Subcutaneous abdominal adipose tissue (tissue), 5 donors: Measurements from ENCODE around the gene CIAO2B.
A peak's percentile ranks its signal among the peaks of the same experiment; 100 is the strongest.

Source experiments
- H3K27ac ChIP-seq: one replicate; pipeline ENCODE4 v1.7.0; 2013; ENCODE audit warnings: low read depth, mild to moderate bottlenecking, inconsistent platforms, low read length, moderate library complexity
- H3K27me3 ChIP-seq, 5 donors: one replicate each; pipeline ENCODE4 v1.7.0; 2013; ENCODE audit warnings: low read length in 5 of 5, inconsistent platforms in 1 of 5; ENCODE audit not compliant: control insufficient read depth in 5 of 5, insufficient read depth in 4 of 5
- H3K36me3 ChIP-seq, 5 donors: one replicate each; pipeline ENCODE4 v1.7.0; 2013; ENCODE audit warnings: low read length in 5 of 5; ENCODE audit not compliant: control insufficient read depth in 5 of 5, insufficient read depth in 5 of 5
- H3K4me1 ChIP-seq, 5 donors: one replicate each; pipeline ENCODE4 v1.7.0; 2013; ENCODE audit warnings: low read length in 5 of 5, mild to moderate bottlenecking in 3 of 5, moderate library complexity in 1 of 5; ENCODE audit not compliant: control insufficient read depth in 5 of 5, insufficient read depth in 5 of 5
- H3K4me3 ChIP-seq, 5 donors: one replicate each; pipeline ENCODE4 v1.7.0; 2013; ENCODE audit warnings: low read length in 5 of 5, low read depth in 1 of 5
- H3K9ac ChIP-seq, 5 donors: one replicate each; pipeline ENCODE4 v1.7.0; 2013; ENCODE audit warnings: low read length in 5 of 5, mild to moderate bottlenecking in 4 of 5, moderate library complexity in 3 of 5
- H3K9me3 ChIP-seq, 5 donors: one replicate each; pipeline ENCODE4 v1.7.0; 2013; ENCODE audit warnings: low read length in 5 of 5; ENCODE audit not compliant: control insufficient read depth in 5 of 5
- donor health status: healthy.
- donor health status: healthy.
- donor health status: healthy.
- donor health status: healthy.
- donor health status: healthy.

CIAO2B gene

DNA sequence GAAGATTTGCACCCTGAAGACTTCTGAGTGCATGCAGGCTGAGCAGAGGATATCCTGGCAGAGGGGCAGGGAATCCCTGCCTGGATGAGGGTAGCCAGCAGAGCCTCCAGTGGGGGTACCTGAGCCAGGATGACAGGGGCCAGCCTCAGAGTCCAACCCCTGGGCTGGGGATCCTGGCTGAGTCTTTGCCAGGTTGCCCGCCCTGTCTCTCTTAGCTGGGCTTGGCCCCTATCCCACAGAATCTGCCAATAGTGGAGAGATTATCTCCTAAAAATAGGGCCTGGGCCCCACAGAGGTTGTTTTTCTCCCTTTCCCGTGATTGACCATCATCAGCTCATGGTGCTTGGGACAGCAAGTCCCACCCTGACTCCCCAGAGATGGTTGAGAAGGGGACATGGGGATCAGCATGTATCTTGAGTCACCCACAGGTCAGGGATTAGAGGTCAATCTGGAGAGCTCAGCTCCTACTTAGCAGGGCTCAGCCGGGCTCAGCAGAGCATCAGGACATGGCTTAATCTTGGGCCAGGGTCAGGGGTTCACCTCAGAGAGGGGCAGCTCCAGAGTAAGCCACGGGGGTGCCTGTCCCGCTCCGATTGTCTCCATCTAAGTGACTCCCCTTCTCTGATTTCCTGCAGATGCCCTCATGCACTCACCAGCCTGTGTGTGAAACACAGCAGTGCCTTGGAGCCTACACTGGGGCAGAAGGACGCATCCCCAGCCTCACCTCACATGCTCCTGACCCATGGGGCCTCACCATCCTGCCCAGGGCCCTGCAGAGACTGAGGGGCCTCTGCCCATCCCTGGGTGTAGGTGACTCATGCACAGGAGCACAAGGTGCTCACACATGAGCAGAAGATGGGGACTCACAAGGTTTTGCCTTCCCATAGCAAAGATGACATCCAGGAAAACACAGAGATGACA is 27.0 kb downstream of the CIAO2B start:
- Histone ChIP-seq H3K9me3 (no peaks in the 10 kb centered on the region), H3K4me3 (no peak overlapping the region), H3K27me3 (peaks cover 0 to 11% (median 4%) of the 10 kb centered on the region in 5 donors), H3K27ac (no peak overlapping the region), H3K9ac (no peak overlapping the region), H3K4me1 (peaks cover 0 to 1% (median 0%) of the 10 kb centered on the region in 5 donors), H3K36me3 (no peaks in the 10 kb centered on the region)

DNA sequence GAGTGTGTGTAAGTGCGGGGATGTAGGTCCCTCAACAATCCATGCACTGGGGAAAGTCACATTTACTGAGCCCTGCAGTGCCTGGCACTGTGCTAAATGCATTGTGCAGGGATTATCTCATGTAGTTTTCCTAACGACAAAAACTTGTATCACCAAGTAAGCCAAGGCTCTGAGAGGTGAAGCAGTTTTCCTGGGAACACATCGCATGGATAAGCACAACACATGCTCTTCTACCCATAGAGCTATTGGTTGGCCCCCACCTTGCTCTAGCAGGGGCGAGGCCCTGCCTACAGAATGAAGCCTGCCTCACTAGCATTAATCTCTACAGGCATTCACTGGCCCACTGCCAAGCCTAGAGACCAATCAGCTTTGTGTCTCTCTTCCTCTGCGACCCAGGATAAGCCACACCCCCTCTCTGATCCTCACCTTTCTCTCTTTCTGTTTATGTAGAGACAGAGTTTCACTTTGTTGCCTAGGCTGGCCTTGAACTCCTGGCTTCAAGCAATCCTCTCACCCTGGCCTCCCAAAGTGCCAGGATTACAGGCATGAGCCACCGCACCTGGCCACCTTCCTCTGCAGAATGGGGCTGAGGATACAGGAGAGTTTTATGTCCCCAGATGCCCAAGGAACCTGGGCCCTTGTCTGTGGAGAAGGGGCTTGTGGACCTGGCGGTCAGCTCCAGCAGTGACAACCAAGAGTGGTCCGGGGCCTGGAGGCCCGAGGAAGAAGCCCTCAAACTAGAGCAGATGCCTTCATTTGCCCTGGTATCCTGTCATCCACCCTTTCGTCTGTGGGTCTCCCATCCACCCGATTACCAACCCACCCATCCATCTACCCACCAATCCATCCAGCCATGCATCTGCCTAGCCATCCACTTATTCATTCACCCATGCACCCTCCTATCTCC is 28.3 kb downstream of the CIAO2B start:
- no peak overlapping the region for H3K9ac ChIP-seq
- H3K27ac ChIP-seq, result no peak overlapping the region
- H3K27me3 ChIP-seq, result peaks cover 0 to 10% (median 4%) of the 10 kb centered on the region in 5 donors
- H3K9me3 ChIP-seq, result no peaks in the 10 kb centered on the region
- H3K4me1 ChIP-seq, result peaks cover 0 to 6% (median 1%) of the 10 kb centered on the region in 5 donors
- H3K4me3 ChIP-seq, result no peak overlapping the region
- no peaks in the 10 kb centered on the region for H3K36me3 ChIP-seq

DNA sequence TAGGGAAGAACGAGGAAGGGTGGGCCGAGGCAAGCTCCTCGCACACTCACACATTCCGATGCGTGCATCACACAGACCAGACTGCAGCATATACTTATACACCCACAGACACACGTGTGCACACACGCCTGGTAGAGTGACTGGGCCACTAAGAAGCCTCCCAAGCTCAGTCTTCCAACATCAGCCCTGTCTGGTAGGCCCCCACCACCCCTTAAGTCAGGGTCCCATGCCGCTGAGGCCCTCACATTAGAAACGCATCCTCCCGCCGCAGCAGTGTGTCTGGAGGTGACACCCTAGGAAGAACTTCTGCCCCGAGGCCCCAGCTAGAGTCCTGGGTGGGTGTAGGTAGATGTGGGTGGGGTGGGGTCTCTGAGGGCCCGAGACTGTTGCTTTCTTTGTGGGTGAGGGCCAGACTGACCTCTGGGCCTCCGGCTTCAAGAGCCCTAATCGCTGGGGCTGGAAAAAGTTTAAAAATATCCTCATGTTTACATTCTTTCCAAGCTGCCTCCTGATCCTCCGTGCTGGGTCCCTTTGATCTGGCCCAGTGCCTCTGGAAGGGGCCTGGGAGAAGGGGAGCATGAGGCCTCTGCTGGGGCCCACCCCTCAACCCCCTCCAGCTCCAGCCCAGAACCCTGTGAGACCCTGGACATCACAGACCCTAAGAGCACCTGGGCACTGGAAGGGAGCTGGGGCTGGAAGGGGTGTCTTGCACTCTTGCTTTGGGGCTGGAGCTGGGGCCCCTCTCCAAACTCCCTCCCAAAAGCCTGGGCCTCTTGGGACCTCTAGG is 29.2 kb downstream of the CIAO2B start:
- Histone ChIP-seq H3K9ac (no peak overlapping the region), H3K36me3 (no peaks in the 10 kb centered on the region), H3K27ac (no peak overlapping the region), H3K4me1 (peaks cover 1 to 14% (median 4%) of the 10 kb centered on the region in 5 donors), H3K27me3 (peaks cover 0 to 5% (median 2%) of the 10 kb centered on the region in 5 donors), H3K4me3 (no peak overlapping the region), H3K9me3 (no peaks in the 10 kb centered on the region)

DNA sequence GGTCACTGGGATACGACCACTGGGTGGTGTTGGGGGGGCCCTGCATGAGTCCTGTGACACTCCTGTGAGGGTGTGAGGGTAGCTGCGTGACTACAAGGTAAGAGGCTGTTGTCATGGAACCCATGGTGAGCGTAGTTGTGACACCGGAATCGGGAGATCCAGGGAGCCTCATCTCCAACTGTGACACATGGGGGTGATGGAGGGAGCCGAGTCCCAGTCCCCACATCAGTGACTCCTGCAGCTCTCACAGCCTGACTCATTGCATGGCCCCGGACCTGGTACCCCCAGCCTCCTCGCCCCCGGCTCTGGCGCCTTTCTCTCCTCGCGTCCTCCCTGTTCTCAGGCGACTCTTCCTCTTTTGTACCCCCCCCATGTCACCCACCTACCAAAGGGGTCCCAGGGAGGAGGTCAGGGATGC is 29.8 kb downstream of the CIAO2B start:
- no peak overlapping the region for H3K4me3 ChIP-seq
- no peaks in the 10 kb centered on the region for H3K36me3 ChIP-seq
- no peak overlapping the region for H3K27ac ChIP-seq
- no peaks in the 10 kb centered on the region for H3K9me3 ChIP-seq
- no peak overlapping the region for H3K9ac ChIP-seq
- peaks cover 0 to 20% (median 11%) of the 10 kb centered on the region in 5 donors for H3K4me1 ChIP-seq
- H3K27me3 ChIP-seq, result peaks cover 0 to 2% (median 0%) of the 10 kb centered on the region in 5 donors

DNA sequence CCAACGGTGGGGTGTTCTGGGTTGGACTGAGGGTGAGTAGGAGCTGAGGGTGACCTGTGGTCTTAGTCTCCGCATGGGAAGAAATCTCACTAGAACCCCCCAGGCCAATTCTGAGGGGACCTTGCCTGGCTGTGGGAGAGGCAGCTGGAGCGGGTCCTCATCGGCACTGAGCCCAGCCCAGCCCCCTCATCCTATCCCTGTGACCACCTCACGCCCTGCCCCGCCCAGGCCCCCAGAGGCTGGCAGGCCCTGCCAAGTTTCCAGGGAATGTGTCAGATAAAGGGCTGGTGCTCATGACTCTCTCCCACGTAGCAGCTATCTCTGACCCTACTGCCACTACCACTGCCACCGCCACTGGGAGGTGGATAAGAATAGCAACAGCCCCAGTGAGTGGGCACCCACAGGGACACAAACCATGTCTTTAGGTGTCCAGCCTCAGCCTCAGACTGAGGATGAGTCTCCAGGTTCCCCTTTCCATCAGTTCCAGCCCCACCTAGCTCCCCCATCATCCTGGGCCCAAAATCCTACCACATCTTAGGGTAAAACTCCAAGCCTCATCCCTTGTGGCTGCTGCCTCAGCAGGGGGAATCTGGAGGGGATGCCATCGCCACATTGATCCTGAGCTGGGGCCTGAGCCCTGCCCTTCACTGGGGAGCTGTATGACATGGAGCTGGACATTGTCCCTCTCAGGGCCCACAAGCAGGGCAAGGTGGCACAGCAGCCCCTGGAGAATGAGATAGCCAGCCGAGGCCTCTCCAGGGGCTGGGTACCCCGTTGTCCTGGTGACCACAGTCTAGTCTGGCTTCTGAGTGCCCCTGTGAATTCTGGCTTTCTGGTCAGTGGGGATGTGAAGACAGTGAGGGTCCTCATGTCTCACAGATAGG is 30.4 kb downstream of the CIAO2B start:
- Histone ChIP-seq H3K4me3 (no peak overlapping the region), H3K27me3 (peaks cover 0 to 2% (median 0%) of the 10 kb centered on the region in 5 donors), H3K27ac (no peak overlapping the region), H3K36me3 (no peaks in the 10 kb centered on the region), H3K9ac (no peak overlapping the region), H3K9me3 (no peaks in the 10 kb centered on the region), H3K4me1 (peaks cover 0 to 23% (median 13%) of the 10 kb centered on the region in 5 donors)

DNA sequence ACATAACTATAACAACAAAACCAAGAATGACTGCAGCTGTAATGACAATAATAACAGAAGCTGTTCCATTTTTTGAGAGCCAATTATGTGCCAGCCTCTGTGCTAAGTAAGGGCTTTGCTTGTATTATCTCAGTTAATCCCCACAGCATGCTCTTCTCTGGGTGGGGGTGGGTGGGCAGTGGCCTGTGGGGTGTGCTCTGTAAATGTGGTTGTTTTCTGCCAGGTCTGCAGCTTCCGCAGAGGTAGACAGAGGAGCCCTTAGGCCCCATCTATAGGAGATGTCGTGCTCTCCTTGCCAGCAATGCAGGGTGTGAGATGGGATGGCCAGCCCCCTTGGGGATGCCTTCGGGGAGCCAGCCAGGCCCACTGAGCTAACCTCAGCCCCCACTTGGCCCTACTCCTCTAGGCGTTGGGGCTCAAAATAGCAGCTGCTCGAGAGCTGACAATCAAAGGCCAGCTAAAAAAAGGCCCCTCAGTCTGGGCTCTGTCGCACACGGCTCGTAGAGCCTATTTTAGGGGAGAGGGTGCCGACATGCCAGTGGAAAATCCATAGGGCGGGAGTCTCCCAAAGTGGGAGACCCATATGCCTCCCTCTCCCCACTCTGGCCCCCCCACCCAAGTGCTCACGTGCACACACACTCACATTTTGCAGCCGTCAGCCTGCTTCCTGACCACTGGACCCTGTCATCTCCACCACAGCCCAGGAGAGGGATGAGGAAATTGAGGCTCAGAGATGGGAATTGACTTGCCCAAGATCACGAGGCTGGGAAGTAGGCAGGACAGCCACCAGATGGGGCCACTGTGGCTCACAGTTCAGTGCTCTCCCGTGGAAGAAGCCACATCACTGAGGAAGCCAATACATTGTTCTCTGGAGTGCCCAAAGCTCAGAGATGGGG is 31.3 kb downstream of the CIAO2B start:
- no peak overlapping the region for H3K4me3 ChIP-seq
- H3K27ac ChIP-seq, result no peak overlapping the region
- H3K9me3 ChIP-seq, result no peaks in the 10 kb centered on the region
- H3K4me1 ChIP-seq, result peaks cover 0 to 23% (median 13%) of the 10 kb centered on the region in 5 donors
- H3K9ac ChIP-seq, result no peak overlapping the region
- no peaks in the 10 kb centered on the region for H3K36me3 ChIP-seq
- peaks cover 0 to 2% (median 0%) of the 10 kb centered on the region in 5 donors for H3K27me3 ChIP-seq

DNA sequence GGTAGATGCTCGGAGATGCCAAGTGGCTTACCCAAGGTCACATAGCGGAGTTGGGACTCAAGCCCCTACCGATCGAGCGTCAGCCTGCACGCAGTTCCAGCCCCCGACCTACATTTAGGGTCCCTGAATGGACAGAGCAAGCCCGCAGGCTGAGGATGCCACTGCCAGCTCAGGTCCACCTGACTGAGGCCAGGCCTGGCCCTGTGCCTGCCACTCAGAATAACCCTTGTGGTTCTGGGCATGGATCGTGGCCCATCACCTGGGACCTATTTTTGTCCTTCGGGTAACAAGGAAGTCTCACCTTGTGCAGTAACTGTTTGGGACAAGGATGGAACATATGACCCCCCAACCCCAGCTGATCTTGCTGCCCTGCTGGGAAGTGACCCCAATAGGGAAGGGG is 32.6 kb downstream of the CIAO2B start:
- H3K4me1 ChIP-seq, result peaks cover 0 to 23% (median 13%) of the 10 kb centered on the region in 5 donors
- H3K9me3 ChIP-seq, result no peaks in the 10 kb centered on the region
- no peak overlapping the region for H3K9ac ChIP-seq
- H3K4me3 ChIP-seq, result no peak overlapping the region
- no peak overlapping the region for H3K27ac ChIP-seq
- H3K36me3 ChIP-seq, result no peaks in the 10 kb centered on the region
- H3K27me3 ChIP-seq, result peaks cover 0 to 2% (median 0%) of the 10 kb centered on the region in 5 donors

DNA sequence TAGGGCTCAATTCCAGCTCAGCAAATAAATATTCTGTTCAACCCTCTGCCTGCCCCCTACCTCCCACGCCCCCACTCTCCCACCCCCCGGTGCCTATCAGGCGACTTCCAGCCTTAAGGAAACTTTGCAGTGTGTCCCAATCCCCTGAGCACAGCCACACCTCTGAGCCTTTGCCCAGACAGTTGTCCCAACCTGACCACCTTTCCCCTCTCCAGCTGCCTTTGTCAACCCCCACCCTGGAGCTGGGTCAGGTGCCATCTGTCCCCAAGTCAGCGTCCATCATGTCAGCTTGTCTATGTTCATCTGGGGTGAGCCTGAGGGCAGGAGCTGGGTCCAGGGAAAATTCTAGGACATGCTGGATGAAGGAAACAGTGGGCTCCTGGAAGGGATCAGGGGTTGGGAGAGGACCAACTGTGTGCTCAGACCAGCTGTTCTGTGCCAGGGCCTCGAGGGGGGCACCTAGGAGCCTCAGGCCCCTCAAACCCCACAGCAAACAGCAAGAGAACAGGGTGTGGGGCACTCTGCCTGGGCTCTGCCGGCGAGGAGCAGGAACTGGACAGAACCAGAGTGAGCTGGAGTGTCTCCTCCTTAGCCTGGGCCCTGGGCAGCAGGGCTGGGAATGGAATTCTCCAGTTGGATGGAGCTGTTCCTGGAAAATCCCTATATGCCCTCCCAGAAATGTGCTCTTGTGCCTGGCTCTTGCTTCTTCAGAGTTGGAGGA is 33.3 kb downstream of the CIAO2B start:
- Histone ChIP-seq H3K9ac (peak overlapping the region in 1 of 5 donors; percentile 37), H3K4me1 (peaks cover 3 to 29% (median 13%) of the 10 kb centered on the region in 5 donors), H3K4me3 (no peak overlapping the region), H3K27ac (no peak overlapping the region), H3K36me3 (peaks cover 0 to 4% (median 0%) of the 10 kb centered on the region in 5 donors), H3K9me3 (no peaks in the 10 kb centered on the region), H3K27me3 (peaks cover 0 to 2% (median 0%) of the 10 kb centered on the region in 5 donors)
